Upper lobe of left lung (tissue), 4 donors: ENCODE data around the gene PVALEF.

Experiments used
- POLR2A ChIP-seq, 4 donors: fragments of 450-650 bp; IDR thresholded peaks; one replicate each; pipeline ENCODE4 v1.5.1; 2016 to 2017; ENCODE audit warnings: antibody characterized with exemption in 4 of 4, mild to moderate bottlenecking in 2 of 4
- TF ChIP-seq, protein P1 (sequence below), 6 experiments: fragments of 450-650 bp in 4 of 6; fragments of 200-600 bp in 2 of 6; sonication (generic) in 2 of 6; IDR thresholded peaks; one replicate each; pipeline ENCODE4 v1.5.1; 2016 to 2019; ENCODE audit warnings: antibody characterized with exemption in 6 of 6

DNA sequence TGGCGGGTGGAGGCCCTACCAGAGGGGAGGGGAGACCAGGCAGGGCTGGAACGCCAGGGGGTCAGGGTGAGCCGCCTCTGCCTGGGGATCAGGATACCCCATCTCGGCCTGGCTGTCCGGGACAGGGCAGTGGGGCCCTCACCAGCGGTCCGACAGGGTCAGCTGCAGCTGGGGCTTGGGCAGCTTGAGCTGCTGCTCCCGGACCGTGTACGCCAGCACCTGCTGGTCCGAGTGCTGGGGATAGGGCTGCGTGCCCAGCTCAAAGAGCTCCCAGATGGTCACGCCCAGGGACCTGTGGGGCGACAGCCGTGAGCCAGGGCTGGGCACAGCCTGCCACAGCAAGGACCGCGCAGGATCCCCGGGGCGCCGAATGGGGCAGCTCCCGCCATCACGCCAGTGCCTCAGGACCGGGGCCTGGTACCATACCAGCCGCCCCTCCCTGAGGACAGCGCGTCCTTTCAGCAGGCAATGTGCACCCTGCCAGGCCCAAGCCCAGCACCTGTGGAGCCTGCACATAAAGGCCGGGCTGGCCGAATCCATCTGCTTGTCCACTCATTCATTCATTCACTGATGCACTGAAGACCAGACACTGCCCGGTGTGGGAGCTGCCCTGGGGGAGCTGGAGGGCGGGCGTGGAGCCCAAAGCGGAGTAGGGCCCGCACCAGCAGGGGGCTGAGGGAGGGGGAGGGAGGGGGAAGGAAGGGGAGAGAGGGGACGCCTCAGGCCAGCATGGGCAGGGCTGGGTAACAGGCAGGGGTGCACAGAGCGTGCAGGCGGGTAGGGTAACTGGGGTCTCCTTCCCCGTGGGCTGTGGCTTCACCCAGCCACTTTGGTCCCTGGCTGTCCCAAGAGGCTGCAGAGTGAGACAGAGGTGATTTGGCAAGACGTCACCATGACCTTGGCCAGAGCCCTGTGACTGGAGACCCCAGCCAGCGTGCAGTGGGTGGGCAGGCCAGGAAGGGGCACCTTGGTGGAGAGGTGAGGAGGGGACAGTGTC is 42.0 kb upstream of the PVALEF start:
- TF ChIP-seq, protein P1, sequence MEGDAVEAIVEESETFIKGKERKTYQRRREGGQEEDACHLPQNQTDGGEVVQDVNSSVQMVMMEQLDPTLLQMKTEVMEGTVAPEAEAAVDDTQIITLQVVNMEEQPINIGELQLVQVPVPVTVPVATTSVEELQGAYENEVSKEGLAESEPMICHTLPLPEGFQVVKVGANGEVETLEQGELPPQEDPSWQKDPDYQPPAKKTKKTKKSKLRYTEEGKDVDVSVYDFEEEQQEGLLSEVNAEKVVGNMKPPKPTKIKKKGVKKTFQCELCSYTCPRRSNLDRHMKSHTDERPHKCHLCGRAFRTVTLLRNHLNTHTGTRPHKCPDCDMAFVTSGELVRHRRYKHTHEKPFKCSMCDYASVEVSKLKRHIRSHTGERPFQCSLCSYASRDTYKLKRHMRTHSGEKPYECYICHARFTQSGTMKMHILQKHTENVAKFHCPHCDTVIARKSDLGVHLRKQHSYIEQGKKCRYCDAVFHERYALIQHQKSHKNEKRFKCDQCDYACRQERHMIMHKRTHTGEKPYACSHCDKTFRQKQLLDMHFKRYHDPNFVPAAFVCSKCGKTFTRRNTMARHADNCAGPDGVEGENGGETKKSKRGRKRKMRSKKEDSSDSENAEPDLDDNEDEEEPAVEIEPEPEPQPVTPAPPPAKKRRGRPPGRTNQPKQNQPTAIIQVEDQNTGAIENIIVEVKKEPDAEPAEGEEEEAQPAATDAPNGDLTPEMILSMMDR (IDR thresholded peaks at IDR 0.05) = no peak
- no peak for TF ChIP-seq POLR2A (IDR thresholded peaks at IDR 0.05)
